Vagina (tissue), 2 donors: ENCODE measurements around the gene LHX5. TPM values are rescaled to one million over a fixed set of nuclear protein-coding genes. Genes with fewer than 3 reads are reported as not detected.

Experiments used
- DNase-seq, 2 donors: peaks; one replicate each; pipeline ENCODE4 v3.0.0-alpha.2; 2017; ENCODE audit errors: extremely low spot score in 2 of 2
- H3K27ac ChIP-seq: fragments of 200-600 bp; sonication (generic); one replicate; pipeline ENCODE4 v1.5.1; 2019
- H3K27me3 ChIP-seq: fragments of 200-600 bp; sonication (generic); one replicate; pipeline ENCODE4 v1.5.1; 2019
- H3K36me3 ChIP-seq, 2 donors: fragments of 200-600 bp; sonication (generic); one replicate each; pipeline ENCODE4 v1.5.1; 2017 to 2019
- H3K4me1 ChIP-seq: fragments of 200-600 bp; sonication (generic); one replicate; pipeline ENCODE4 v1.5.1; 2019
- H3K4me3 ChIP-seq, 2 donors: fragments of 200-600 bp; sonication (generic); 1 replicate in 1 of 2; 2 replicates in 1 of 2; pipeline ENCODE4 v1.5.1; 2016 to 2019
- H3K9me3 ChIP-seq: fragments of 200-600 bp; sonication (generic); one replicate; pipeline ENCODE4 v1.5.1; 2019
- POLR2A ChIP-seq, 2 donors: fragments of 450-650 bp; IDR thresholded peaks; one replicate each; pipeline ENCODE4 v1.6.1; 2017; ENCODE audit warnings: antibody characterized with exemption in 2 of 2, mild to moderate bottlenecking in 2 of 2, moderate library complexity in 2 of 2
- POLR2AphosphoS5 ChIP-seq, 2 donors: sonication (generic); formaldehyde crosslinking; IDR thresholded peaks; one replicate each; pipeline ENCODE4 v1.9.0; 2017; ENCODE audit warnings: antibody characterized with exemption in 2 of 2, mild to moderate bottlenecking in 2 of 2, low read depth in 1 of 2; ENCODE audit not compliant: insufficient read depth in 1 of 2
- intact Hi-C: fragments of 100-400 bp; cut with DNase I; formaldehyde crosslinking; loops from one replicate; pipeline ENCODE4 v1.15.1; 2023
- total RNA-seq: library from RNA; depleted of rRNA; stranded (reverse); fragments of >200 nt; gene quantifications from one replicate; pipeline ENCODE4 v1.2.3, GENCODE V29; 2016
- TF ChIP-seq, protein P1 (sequence below), 3 experiments: fragments of 450-650 bp in 2 of 3; fragments of 200-600 bp in 1 of 3; sonication (generic) in 1 of 3; IDR thresholded peaks; one replicate each; pipeline ENCODE4 v1.5.1; 2017 to 2019; ENCODE audit warnings: antibody characterized with exemption in 3 of 3, mild to moderate bottlenecking in 2 of 3, moderate library complexity in 2 of 3

The LHX5 gene
- total RNA-seq, 1 donor from 2014 or later: not detected

DNA sequence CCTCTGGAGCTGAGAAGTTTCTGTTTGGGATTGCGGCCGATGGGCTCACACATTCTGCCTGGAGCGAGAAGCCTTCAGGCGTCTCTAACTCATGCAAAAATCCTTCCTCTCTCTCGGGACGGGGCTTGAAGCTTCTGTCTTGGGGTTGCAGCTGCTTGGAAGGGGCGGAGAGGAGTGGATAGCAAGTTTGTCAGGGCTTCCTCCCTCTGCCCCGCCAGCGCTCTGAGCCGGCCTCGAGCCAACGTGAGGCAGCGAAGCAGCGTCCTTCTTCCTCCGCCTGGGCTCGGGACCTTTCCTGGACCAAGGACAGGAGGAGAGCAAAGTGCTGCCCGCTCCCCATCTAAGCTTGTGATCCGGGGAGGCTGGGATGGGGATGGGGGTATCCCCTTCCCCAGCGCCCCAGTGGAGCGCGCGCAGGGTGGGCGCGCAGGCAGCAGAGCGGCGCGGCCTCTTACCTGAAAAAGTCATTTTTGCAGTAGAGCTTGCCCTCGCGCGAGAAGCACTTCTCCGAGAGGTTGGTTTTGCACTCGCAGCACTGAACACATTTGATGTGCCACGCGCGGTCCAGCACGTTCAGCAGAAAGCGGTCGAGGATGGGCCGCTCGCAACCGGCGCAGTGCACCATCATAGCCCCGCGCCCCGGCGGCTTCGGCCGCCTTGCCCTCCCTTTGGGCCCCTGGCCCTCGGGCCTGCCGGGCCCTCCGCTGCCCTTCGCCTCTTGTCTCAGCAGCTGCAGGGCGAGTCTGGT, 626 bp downstream of the LHX5 start:
- peaks cover 11% of the 10 kb centered on the region for H3K27me3 ChIP-seq
- H3K27ac ChIP-seq: no peak overlapping the region
- H3K4me1 ChIP-seq: peaks cover 15% of the 10 kb centered on the region
- TF ChIP-seq, protein P1, sequence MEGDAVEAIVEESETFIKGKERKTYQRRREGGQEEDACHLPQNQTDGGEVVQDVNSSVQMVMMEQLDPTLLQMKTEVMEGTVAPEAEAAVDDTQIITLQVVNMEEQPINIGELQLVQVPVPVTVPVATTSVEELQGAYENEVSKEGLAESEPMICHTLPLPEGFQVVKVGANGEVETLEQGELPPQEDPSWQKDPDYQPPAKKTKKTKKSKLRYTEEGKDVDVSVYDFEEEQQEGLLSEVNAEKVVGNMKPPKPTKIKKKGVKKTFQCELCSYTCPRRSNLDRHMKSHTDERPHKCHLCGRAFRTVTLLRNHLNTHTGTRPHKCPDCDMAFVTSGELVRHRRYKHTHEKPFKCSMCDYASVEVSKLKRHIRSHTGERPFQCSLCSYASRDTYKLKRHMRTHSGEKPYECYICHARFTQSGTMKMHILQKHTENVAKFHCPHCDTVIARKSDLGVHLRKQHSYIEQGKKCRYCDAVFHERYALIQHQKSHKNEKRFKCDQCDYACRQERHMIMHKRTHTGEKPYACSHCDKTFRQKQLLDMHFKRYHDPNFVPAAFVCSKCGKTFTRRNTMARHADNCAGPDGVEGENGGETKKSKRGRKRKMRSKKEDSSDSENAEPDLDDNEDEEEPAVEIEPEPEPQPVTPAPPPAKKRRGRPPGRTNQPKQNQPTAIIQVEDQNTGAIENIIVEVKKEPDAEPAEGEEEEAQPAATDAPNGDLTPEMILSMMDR (IDR thresholded peaks at IDR 0.05): no peak
- TF ChIP-seq POLR2A (IDR thresholded peaks at IDR 0.05): no peak
- TF ChIP-seq POLR2AphosphoS5 (IDR thresholded peaks at IDR 0.05; ENCODE audit: insufficient read depth in 1 of 2, low read depth in 1 of 2): no peak
- DNase-seq: no peak
- H3K9me3 ChIP-seq: no peaks in the 10 kb centered on the region
- H3K4me3 ChIP-seq: no peak overlapping the region
- H3K36me3 ChIP-seq: no peaks in the 10 kb centered on the region
- intact Hi-C loops: no loop called here

DNA sequence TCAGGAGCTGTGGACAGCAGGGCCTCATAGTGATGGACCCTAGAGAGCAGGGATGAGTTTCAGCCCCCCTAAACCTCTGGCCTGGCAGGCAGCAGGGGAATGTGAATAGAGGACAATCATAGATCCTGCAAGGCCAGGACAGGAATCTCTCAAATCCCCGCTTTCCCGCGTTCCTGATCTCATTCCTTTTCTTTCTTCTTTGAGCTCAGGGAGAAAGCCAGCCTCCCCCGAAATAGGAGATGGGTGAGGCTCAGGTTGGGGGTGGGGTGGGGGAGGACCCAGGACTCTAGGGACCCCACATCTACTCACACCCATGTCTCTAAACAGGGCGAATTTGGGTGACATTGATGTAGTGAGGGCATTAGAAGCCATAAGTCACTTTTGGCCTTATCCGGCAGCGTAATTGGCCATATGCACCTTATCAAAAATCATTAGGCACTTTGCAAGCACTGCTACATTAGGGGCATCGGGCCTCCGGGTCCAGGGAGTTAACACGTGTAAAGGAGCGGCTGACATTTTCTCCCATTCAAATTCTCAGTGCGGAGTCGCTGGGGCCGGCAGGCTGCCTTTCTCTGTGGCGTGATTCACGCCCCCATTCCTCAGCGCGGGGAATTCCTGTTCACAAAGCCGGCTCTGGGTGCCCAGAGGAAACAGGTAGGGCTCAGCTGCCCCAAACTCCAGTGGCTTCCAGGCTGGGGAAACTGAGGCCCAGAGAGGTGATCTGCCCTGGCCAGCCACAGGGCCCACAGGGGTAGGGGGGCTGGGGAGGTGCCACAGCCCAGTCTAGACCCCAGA, 1.5 kb downstream of the LHX5 start:
- intact Hi-C loops: loop anchor here (10.0 kb wide), 1 partner anchor 435 kb away; no protein-coding TSS in a partner anchor
- no peak for DNase-seq
- Histone ChIP-seq H3K27ac (no peak overlapping the region), H3K36me3 (no peaks in the 10 kb centered on the region), H3K27me3 (peaks cover 20% of the 10 kb centered on the region), H3K9me3 (no peaks in the 10 kb centered on the region), H3K4me1 (peaks cover 23% of the 10 kb centered on the region), H3K4me3 (no peak overlapping the region)
- TF ChIP-seq, protein P1 (IDR thresholded peaks at IDR 0.05): no peak
- TF ChIP-seq POLR2AphosphoS5 (IDR thresholded peaks at IDR 0.05; ENCODE audit: insufficient read depth in 1 of 2, low read depth in 1 of 2): no peak
- TF ChIP-seq POLR2A (IDR thresholded peaks at IDR 0.05): no peak

DNA sequence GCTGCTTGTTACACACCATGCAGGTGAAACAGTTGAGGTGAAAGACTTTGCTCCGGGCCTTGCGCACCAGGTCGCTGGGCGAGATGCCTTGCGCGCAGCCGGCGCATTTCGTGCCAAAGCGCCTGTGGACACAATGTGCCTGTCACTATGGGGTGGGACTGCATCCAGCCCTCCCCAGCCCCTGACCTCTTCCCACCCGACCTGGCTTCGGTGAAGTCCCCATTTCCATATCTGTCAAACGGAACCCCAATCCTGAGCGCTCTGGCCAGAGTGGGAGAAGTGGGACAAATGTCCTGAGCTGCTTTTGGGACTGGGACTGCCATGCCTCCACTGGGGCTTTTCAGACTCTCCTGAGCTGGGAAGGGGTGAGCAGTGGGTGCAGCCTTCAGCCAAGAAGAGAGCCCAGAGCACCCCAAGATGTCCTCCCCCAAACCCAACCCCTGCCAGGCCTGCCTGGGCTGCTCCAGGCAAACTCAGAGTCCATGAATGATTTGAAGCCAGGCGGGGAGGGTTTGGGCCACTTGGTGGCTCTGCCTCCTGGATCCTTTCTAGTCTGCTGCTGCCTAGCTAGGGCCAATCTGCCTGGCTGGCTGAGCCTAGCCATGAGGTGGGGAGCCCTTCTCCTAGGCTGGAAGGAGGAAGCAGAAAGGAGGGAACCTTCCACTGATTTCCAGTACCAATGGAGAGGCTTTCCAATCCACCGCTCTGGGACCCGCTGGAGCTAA, 2.3 kb downstream of the LHX5 start:
- intact Hi-C loops: loop anchor here (10.0 kb wide), 1 partner anchor 435 kb away; no protein-coding TSS in a partner anchor
- Histone ChIP-seq H3K27me3 (peaks cover 24% of the 10 kb centered on the region), H3K4me1 (peaks cover 30% of the 10 kb centered on the region)

DNA sequence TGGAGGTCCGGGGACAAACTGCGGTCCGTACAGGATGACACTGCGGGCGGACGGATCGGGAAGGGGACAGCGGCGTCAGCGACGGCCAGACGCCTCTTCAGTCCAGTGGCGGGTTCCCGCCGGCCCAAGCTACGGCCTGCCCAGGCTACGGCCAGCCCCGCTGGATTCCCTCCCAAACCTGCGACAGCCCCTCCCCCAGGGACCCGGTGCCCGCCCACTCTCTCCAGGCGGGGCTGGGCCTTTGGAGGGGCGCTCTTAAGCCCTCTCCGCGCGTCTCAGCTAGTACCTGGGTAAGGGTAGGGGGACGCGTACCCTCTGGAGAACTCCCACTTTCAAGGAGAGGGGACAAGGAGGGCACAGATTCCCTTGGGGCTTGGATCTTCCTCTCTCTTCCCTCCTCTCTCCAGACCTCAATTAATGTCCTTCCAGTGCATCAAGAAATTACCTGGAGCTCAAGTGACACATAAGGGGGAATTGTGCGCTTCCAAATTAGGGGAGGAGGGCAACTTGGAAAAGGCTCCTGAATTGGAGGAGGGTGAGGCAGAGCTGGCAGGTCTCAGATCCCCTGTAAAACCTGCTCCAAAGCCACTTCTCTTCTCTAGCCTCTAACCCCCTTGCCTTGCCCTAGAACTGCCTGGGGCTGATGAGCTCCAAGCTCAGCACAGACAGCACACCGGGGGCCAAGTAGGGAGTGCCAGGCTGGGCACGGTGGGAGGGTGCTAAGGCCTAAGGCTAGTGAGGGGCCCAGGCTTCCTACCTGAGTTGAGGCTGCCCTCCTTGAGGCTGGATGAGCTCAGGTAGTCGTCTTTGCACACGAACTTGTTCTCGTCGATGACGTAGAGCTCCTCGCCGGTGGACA, 3.1 kb downstream of the LHX5 start:
- TF ChIP-seq POLR2AphosphoS5 (IDR thresholded peaks at IDR 0.05; ENCODE audit: insufficient read depth in 1 of 2, low read depth in 1 of 2) (no peak), POLR2A (IDR thresholded peaks at IDR 0.05) (no peak)
- TF ChIP-seq, protein P1 (IDR thresholded peaks at IDR 0.05): no peak
- Histone ChIP-seq H3K9me3 (no peaks in the 10 kb centered on the region), H3K27ac (no peak overlapping the region), H3K4me1 (peaks cover 38% of the 10 kb centered on the region), H3K36me3 (no peaks in the 10 kb centered on the region), H3K27me3 (peaks cover 24% of the 10 kb centered on the region), H3K4me3 (peak overlapping the region in 1 of 2 donors; percentile 29)
- intact Hi-C loops: loop anchor here (10.0 kb wide), 1 partner anchor 436 kb away; no protein-coding TSS in a partner anchor
- DNase-seq: no peak

More for the DNA sequence above, 2.3 kb downstream of the LHX5 start:
- Histone ChIP-seq H3K27ac (no peak overlapping the region), H3K9me3 (no peaks in the 10 kb centered on the region), H3K36me3 (no peaks in the 10 kb centered on the region), H3K4me3 (no peak overlapping the region)
- TF ChIP-seq POLR2AphosphoS5 (IDR thresholded peaks at IDR 0.05; ENCODE audit: insufficient read depth in 1 of 2, low read depth in 1 of 2): no peak
- TF ChIP-seq, protein P1 (IDR thresholded peaks at IDR 0.05): no peak
- no peak for TF ChIP-seq POLR2A (IDR thresholded peaks at IDR 0.05)
- DNase-seq: no peak
